ENCODE data around the gene GP1BB.

GRCh38 chr22:19727310-19728150 is 4.2 kb downstream of the GP1BB start:
- TF ChIP-seq CTCF (IDR thresholded peaks at IDR 0.05; ENCODE audit: low read length) (no peak), EZH2 (optimal IDR thresholded peaks at IDR 0.05; ENCODE audit: low read depth, low read length) (no peak)
